ENCODE measurements around the gene SH2D4B. TPM values are rescaled to one million over a fixed set of nuclear protein-coding genes. Genes with fewer than 3 reads are reported as not detected.
A peak's percentile ranks its signal among the peaks of the same experiment; 100 is the strongest.

Gene SH2D4B
- total RNA-seq, 4 donors from 2014 or later: not detected

DNA sequence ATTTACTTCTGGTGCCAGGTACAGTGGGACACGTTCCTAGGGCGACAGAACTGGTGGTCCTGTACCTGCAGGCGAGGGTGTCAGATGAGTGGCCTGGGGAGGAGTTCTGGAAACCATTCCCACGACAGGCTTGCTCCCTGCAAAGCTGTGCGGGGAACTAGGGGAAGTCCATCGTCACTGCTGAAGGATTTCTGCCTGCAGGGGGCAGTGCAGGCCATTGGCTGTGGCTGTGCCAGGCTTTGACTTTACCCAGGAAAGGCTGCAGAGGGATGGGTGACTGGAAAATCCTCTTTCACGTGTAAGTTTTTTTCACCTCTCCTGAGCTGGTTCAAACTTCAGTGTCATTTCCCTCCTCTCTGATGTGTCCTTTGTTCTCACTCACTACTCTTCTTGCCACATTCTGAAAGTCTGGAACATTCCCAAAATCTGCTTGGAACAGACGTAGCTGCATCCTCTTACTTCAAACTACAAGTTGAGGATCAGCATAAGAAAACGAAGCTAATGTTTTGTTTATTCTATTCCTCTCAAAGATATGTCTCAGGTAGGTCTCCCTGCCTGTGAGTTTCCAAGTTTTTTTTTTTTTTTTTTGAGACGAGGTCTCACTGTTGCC, 126.5 kb downstream of the SH2D4B start:
- no peaks in the 10 kb centered on the region for H3K27me3 ChIP-seq
- no peaks in the 10 kb centered on the region for H3K36me3 ChIP-seq
- no peak overlapping the region for H3K4me3 ChIP-seq
- no peak overlapping the region for H3K27ac ChIP-seq
- no peaks in the 10 kb centered on the region for H3K9me3 ChIP-seq
- no peaks in the 10 kb centered on the region for H3K4me1 ChIP-seq
- TF ChIP-seq POLR2A (IDR thresholded peaks at IDR 0.05): no peak
- TF ChIP-seq, protein P1, sequence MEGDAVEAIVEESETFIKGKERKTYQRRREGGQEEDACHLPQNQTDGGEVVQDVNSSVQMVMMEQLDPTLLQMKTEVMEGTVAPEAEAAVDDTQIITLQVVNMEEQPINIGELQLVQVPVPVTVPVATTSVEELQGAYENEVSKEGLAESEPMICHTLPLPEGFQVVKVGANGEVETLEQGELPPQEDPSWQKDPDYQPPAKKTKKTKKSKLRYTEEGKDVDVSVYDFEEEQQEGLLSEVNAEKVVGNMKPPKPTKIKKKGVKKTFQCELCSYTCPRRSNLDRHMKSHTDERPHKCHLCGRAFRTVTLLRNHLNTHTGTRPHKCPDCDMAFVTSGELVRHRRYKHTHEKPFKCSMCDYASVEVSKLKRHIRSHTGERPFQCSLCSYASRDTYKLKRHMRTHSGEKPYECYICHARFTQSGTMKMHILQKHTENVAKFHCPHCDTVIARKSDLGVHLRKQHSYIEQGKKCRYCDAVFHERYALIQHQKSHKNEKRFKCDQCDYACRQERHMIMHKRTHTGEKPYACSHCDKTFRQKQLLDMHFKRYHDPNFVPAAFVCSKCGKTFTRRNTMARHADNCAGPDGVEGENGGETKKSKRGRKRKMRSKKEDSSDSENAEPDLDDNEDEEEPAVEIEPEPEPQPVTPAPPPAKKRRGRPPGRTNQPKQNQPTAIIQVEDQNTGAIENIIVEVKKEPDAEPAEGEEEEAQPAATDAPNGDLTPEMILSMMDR (IDR thresholded peaks at IDR 0.05): peak in 5 of 6 experiments; percentile 29 to 75 (median 70)
- DNase-seq: peak; percentile 36 to 85 (median 85)

DNA sequence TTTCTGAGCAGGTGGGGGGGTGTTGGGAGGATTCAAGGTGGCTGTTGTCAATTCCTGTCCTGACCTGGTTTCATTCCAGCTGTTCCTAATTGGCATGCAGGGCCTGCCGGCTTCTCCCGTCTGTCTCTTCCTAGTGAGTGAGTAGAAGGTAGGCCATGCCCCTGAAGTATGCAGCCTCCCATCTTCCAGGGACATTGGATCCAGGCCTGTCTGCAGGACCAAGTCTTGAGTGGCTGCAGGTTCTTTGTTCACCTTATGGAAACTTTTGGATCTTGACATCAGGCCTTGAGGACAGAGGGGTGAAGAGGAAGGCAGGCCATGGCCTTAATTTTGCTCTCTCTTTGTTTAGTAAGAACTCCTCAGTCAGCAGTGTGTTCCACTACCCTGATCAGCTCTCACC, 131.8 kb downstream of the SH2D4B start:
- no peaks in the 10 kb centered on the region for H3K4me1 ChIP-seq
- DNase-seq: no peak
- H3K36me3 ChIP-seq: no peaks in the 10 kb centered on the region
- H3K9me3 ChIP-seq: no peaks in the 10 kb centered on the region
- TF ChIP-seq, protein P1 (IDR thresholded peaks at IDR 0.05): no peak
- TF ChIP-seq POLR2A (IDR thresholded peaks at IDR 0.05): no peak
- H3K4me3 ChIP-seq: no peak overlapping the region
- no peak overlapping the region for H3K27ac ChIP-seq
- no peaks in the 10 kb centered on the region for H3K27me3 ChIP-seq

GRCh38 chr10:80670774-80671173, 133.1 kb downstream of the SH2D4B start:
- H3K27me3 ChIP-seq: no peaks in the 10 kb centered on the region
- H3K27ac ChIP-seq: no peak overlapping the region
- TF ChIP-seq POLR2A (IDR thresholded peaks at IDR 0.05): no peak
- TF ChIP-seq, protein P1 (IDR thresholded peaks at IDR 0.05): no peak
- H3K36me3 ChIP-seq: no peaks in the 10 kb centered on the region
- H3K4me3 ChIP-seq: no peak overlapping the region
- DNase-seq: no peak
- no peaks in the 10 kb centered on the region for H3K4me1 ChIP-seq
- no peaks in the 10 kb centered on the region for H3K9me3 ChIP-seq

GRCh38 chr10:80671847-80672246, 134.1 kb downstream of the SH2D4B start:
- DNase-seq: no peak
- TF ChIP-seq POLR2A (IDR thresholded peaks at IDR 0.05): no peak
- TF ChIP-seq, protein P1 (IDR thresholded peaks at IDR 0.05): no peak
- no peak overlapping the region for H3K4me3 ChIP-seq
- H3K27me3 ChIP-seq: no peaks in the 10 kb centered on the region
- no peak overlapping the region for H3K27ac ChIP-seq
- no peaks in the 10 kb centered on the region for H3K9me3 ChIP-seq
- no peaks in the 10 kb centered on the region for H3K36me3 ChIP-seq
- H3K4me1 ChIP-seq: no peaks in the 10 kb centered on the region

GRCh38 chr10:80672613-80673012, 134.9 kb downstream of the SH2D4B start:
- Histone ChIP-seq H3K9me3 (no peaks in the 10 kb centered on the region), H3K27me3 (no peaks in the 10 kb centered on the region), H3K36me3 (no peaks in the 10 kb centered on the region), H3K27ac (no peak overlapping the region), H3K4me1 (no peaks in the 10 kb centered on the region), H3K4me3 (no peak overlapping the region)
- TF ChIP-seq, protein P1 (IDR thresholded peaks at IDR 0.05): no peak
- TF ChIP-seq POLR2A (IDR thresholded peaks at IDR 0.05): no peak
- DNase-seq: no peak

DNA sequence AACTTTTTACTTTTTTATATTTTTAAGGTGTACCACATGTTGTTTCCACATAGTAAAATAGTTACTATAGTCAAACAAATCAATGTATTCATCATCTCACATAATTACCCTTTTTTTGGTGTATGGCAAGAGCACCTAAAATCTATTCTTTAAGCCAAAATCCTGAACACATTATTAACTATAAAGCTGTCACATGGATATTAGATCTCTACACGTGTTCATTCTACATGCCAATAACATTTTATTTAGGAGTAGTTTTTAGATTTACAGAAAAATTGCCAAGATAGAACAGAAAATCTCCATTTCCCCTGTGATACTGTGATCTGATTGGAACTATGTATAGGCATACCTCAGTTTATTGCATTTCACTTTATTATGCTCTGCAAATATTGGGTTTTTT, 137.1 kb downstream of the SH2D4B start:
- Histone ChIP-seq H3K9me3 (no peaks in the 10 kb centered on the region), H3K36me3 (no peaks in the 10 kb centered on the region), H3K27me3 (no peaks in the 10 kb centered on the region), H3K4me1 (no peaks in the 10 kb centered on the region), H3K27ac (no peak overlapping the region), H3K4me3 (no peak overlapping the region)
- TF ChIP-seq POLR2A (IDR thresholded peaks at IDR 0.05): no peak
- TF ChIP-seq, protein P1 (IDR thresholded peaks at IDR 0.05): no peak
- no peak for DNase-seq
